HepG2 (cell line): ENCODE measurements around the gene DPCD. TPM values are rescaled to one million over a fixed set of nuclear protein-coding genes. Genes with fewer than 3 reads are reported as not detected.
A peak's percentile ranks its signal among the peaks of the same experiment; 100 is the strongest.

ENCODE experiments used
- ATAC-seq: fragments of 200-7000 bp; cut with Tn5 transposase; 3 replicates; pipeline ENCODE4 v1.9.1; 2020; ENCODE audit warnings: mild to moderate bottlenecking, moderate library complexity
- BruUV-seq: library from RNA; stranded (reverse); fragments of 400-500 nt; replicated peaks from 2 replicates; lab custom pipeline; 2021; lab: Mats Ljungman, UMichigan
- CTCF ChIA-PET: fragments of 300-600 bp; formaldehyde crosslinking; extraction: SDS; loops from one replicate; lab custom pipeline; 2021; ENCODE audit warnings: low total read pairs, inconsistent platforms, low intra/inter-chr PET ratio; lab: Yijun Ruan, JAX
- POLR2A ChIA-PET: fragments of 350-600 bp; sonication (Branson Sonifier 250); formaldehyde crosslinking; loops from one replicate; lab custom pipeline; 2020; ENCODE audit warnings: antibody characterized with exemption, inconsistent platforms; lab: Yijun Ruan, JAX
- DNase-seq: peaks from one replicate; pipeline ENCODE4 v3.0.0-alpha.2; 2015; ENCODE audit warnings: low spot score
- FAIRE-seq: peaks from 3 replicates; lab custom pipeline; 2011; peaks lifted over from hg19 to GRCh38; lab: Jason Lieb, UNC
- H2AFZ ChIP-seq: one replicate; pipeline ENCODE4 v1.6.1; 2011; ENCODE audit warnings: low read length, inconsistent platforms
- H3K27ac ChIP-seq: fragments of 300-600 bp; 3 replicates; pipeline ENCODE4 v1.8.0; 2011; ENCODE audit warnings: mixed run types, mild to moderate bottlenecking, mixed read lengths, low read length, inconsistent platforms; ENCODE audit not compliant: insufficient read depth; ENCODE audit errors: extremely low read length
- H3K27me3 ChIP-seq, 2 experiments: fragments of 200-600 bp in 1 of 2; 2 replicates in 1 of 2; 3 replicates in 1 of 2; pipeline versions ENCODE4 v1.6.0 to v1.8.0; 2011; ENCODE audit warnings: low read length in 2 of 2, mild to moderate bottlenecking in 2 of 2, moderate library complexity in 2 of 2, inconsistent platforms in 1 of 2; ENCODE audit not compliant: insufficient read depth in 2 of 2, control insufficient read depth in 1 of 2
- H3K36me3 ChIP-seq, 2 experiments: fragments of 200-600 bp in 1 of 2; replicated peaks in 1 of 2; 2 replicates in 1 of 2; 3 replicates in 1 of 2; pipeline versions ENCODE4 v1.5.1 to v1.8.0; 2011; ENCODE audit warnings: low read length in 2 of 2, inconsistent platforms in 1 of 2; ENCODE audit not compliant: insufficient read depth in 2 of 2, control insufficient read depth in 1 of 2
- H3K4me1 ChIP-seq: 2 replicates; pipeline ENCODE4 v1.5.1; 2012; ENCODE audit warnings: low read length, inconsistent platforms; ENCODE audit not compliant: insufficient read depth
- H3K4me2 ChIP-seq: 2 replicates; pipeline ENCODE4 v1.6.0; 2011; ENCODE audit warnings: low read depth, low read length, inconsistent platforms
- H3K4me3 ChIP-seq, 3 experiments: fragments of 200-600 bp in 1 of 3; sonication (generic), shearing (Covaris generic) in 1 of 3; replicated peaks in 1 of 3; 2 replicates each; pipeline ENCODE4 v1.5.1; 2011 to 2016; ENCODE audit warnings: low read length in 3 of 3, inconsistent platforms in 2 of 3, low read depth in 2 of 3, mild to moderate bottlenecking in 2 of 3, control low read depth in 1 of 3, mixed read lengths in 1 of 3; ENCODE audit not compliant: insufficient read depth in 1 of 3
- H3K79me2 ChIP-seq: one replicate; pipeline ENCODE4 v1.6.1; 2011; ENCODE audit warnings: low read length, inconsistent platforms; ENCODE audit not compliant: insufficient read depth
- H3K9ac ChIP-seq: 2 replicates; pipeline ENCODE4 v1.6.0; 2011; ENCODE audit warnings: mild to moderate bottlenecking, low read depth, low read length, inconsistent platforms; ENCODE audit not compliant: insufficient read depth
- H3K9me3 ChIP-seq: 2 replicates; pipeline ENCODE4 v1.5.1; 2012; ENCODE audit warnings: mild to moderate bottlenecking, low read length
- H4K20me1 ChIP-seq: 2 replicates; pipeline ENCODE4 v1.6.0; 2011; ENCODE audit warnings: inconsistent platforms, mild to moderate bottlenecking, low read length, moderate library complexity; ENCODE audit not compliant: insufficient read depth
- CENPT ChIP-seq: sonication (generic); formaldehyde crosslinking; IDR thresholded peaks from 2 replicates; pipeline ENCODE4 v1.8.0; 2022; ENCODE audit warnings: low read depth, mild to moderate bottlenecking, moderate library complexity, missing genetic modification reagents
- HNF4G ChIP-seq, 2 experiments: sonication (generic) in 1 of 2; formaldehyde crosslinking in 1 of 2; IDR thresholded peaks; 2 replicates each; pipeline versions ENCODE4 v1.4.0 to v1.6.1; 2011 to 2020; ENCODE audit warnings: borderline replicate concordance in 2 of 2, low read depth in 2 of 2, mild to moderate bottlenecking in 2 of 2, low read length in 1 of 2, missing genetic modification reagents in 1 of 2, moderate library complexity in 1 of 2
- KLF9 ChIP-seq: IDR thresholded peaks from 2 replicates; pipeline ENCODE4 v1.6.1; 2016; ENCODE audit warnings: low read depth
- LBX2 ChIP-seq: sonication (generic); formaldehyde crosslinking; IDR thresholded peaks from 2 replicates; pipeline ENCODE4 v1.5.0; 2020; ENCODE audit warnings: missing genetic modification reagents, mild to moderate bottlenecking, borderline replicate concordance
- MAFK ChIP-seq, 2 experiments: IDR thresholded peaks in 1 of 2; conservative IDR thresholded peaks in 1 of 2; 2 replicates each; pipeline ENCODE4 v1.6.1; 2011; ENCODE audit warnings: improper control_type of control experiment in 2 of 2, low read length in 2 of 2
- MBNL3 ChIP-seq: fragments of 250-450 bp; sonication (Bioruptor Pico); conservative IDR thresholded peaks from 2 replicates; pipeline ENCODE4 v1.8.0; 2022; ENCODE audit warnings: mild to moderate bottlenecking, inconsistent platforms
- NFKB2 ChIP-seq: sonication (generic); formaldehyde crosslinking; IDR thresholded peaks from 2 replicates; pipeline ENCODE4 v1.4.0; 2020; ENCODE audit warnings: missing genetic modification reagents, borderline replicate concordance
- NR2F1 ChIP-seq, 2 experiments: fragments of 450-650 bp in 1 of 2; formaldehyde crosslinking in 1 of 2; IDR thresholded peaks; 2 replicates each; pipeline versions ENCODE4 v1.5.0 to v1.6.1; 2016 to 2020; ENCODE audit warnings: mild to moderate bottlenecking in 1 of 2, missing compliant biosample characterization in 1 of 2, missing genetic modification reagents in 1 of 2, moderate library complexity in 1 of 2
- TBX3 ChIP-seq: fragments of 450-650 bp; IDR thresholded peaks from 2 replicates; pipeline ENCODE4 v1.6.1; 2017; ENCODE audit warnings: antibody characterized with exemption, mild to moderate bottlenecking, inconsistent platforms, borderline replicate concordance
- TFDP2 ChIP-seq: sonication (generic); formaldehyde crosslinking; IDR thresholded peaks from 2 replicates; pipeline ENCODE4 v1.4.0; 2020; ENCODE audit warnings: missing genetic modification reagents
- ZBTB42 ChIP-seq: sonication (generic); formaldehyde crosslinking; IDR thresholded peaks from 2 replicates; pipeline ENCODE4 v1.5.0; 2020; ENCODE audit warnings: mild to moderate bottlenecking, missing genetic modification reagents
- ZNF609 ChIP-seq: sonication (generic); formaldehyde crosslinking; IDR thresholded peaks from 2 replicates; pipeline ENCODE4 v1.4.0; 2020; ENCODE audit warnings: mild to moderate bottlenecking, missing genetic modification reagents, borderline replicate concordance
- WGBS: methylation state at CpG from one replicate; pipeline ENCODE4 v1.1.6; 2017; ENCODE audit warnings: low lambda C conversion rate; 5-methylcytosine and 5-hydroxymethylcytosine counted together
- in situ Hi-C: cut with HindIII; loops from 2 replicates; pipeline ENCODE4 v1.10.0; 2017; ENCODE audit warnings: low pct_unique_long_range_greater_than_20kb; ENCODE audit not compliant: extremely low pct_ligation_motif_present
- intact Hi-C: fragments of 100-400 bp; cut with micrococcal nuclease; formaldehyde crosslinking; loops from one replicate; pipeline ENCODE4 v1.10.0; 2022; ENCODE audit not compliant: unreplicated experiment
- polyA plus RNA-seq, 8 experiments: library from polyadenylated mRNA; depleted of rRNA in 3 of 8; stranded (reverse) in 7 of 8; unstranded in 1 of 8; fragments of >200 nt; fragmentation: Illumina TruSeq in 4 of 8; extraction: Trizol in 4 of 8; gene quantifications; 2 replicates each; pipeline versions ENCODE4 v1.2.1 to v1.2.3, GENCODE V29; 2011 to 2016; ENCODE audit warnings: low read depth in 4 of 8, missing spikeins in 1 of 8, mixed read lengths in 1 of 8; ENCODE audit not compliant: insufficient read depth in 1 of 8
- total RNA-seq, 5 experiments: library from RNA; depleted of rRNA; stranded (reverse); fragments of >200 nt; fragmentation: Illumina TruSeq; extraction: Trizol; gene quantifications; 2 replicates each; pipeline ENCODE4 v1.2.3, GENCODE V29; 2016; ENCODE audit warnings: low read depth in 1 of 5

Gene DPCD
- total and polyA plus RNA-seq, 2 of the 13 experiments (the other 11 are each of a cell fraction or from before 2014, with no cell fraction given), result 25.2 to 27.0 TPM

GRCh38 chr10:101613646-101614045 lies 25.5 kb downstream of the DPCD start (continued):
- TF ChIP-seq TFDP2 (CRISPR knock-in tag) (no peak), NR2F1 (CRISPR knock-in tag; IDR thresholded peaks at IDR 0.05) (no peak), ZBTB42 (CRISPR knock-in tag) (no peak), KLF9 (CRISPR knock-in tag) (no peak), HNF4G (IDR thresholded peaks at IDR 0.05; ENCODE audit: borderline replicate concordance, low read depth, low read length) (no peak), HNF4G (CRISPR knock-in tag; IDR thresholded peaks at IDR 0.05; ENCODE audit: borderline replicate concordance, low read depth) (no peak), TBX3 (no peak), CENPT (CRISPR knock-in tag) (no peak), MBNL3 (CRISPR knock-in tag) (no peak)

- FAIRE-seq (no peak), DNase-seq (no peak), ATAC-seq (no peak)
- H3K36me3 ChIP-seq, result peaks cover 13 to 25% of the 10 kb centered on the region in 2 experiments
- no peak overlapping the region for H3K9ac ChIP-seq
- no peaks in the 10 kb centered on the region for H3K79me2 ChIP-seq
- no peak for TF ChIP-seq LBX2 (CRISPR knock-in tag)
- TF ChIP-seq NFKB2 (CRISPR knock-in tag), result no peak
- TF ChIP-seq MAFK (conservative IDR thresholded peaks at IDR 0.05 in 1 of 2, IDR thresholded peaks at IDR 0.05 in 1 of 2; ENCODE audit: low read length in 2 of 2), result peak; percentile 26 to 55; a peak in 2 of 4 replicates
- no peak for TF ChIP-seq ZNF609 (CRISPR knock-in tag)
- intact Hi-C loops, result no loop called here
- H3K4me3 ChIP-seq, result no peak overlapping the region
- ChIA-PET POLR2A (no interaction called here), CTCF (no interaction called here)
- no peak overlapping the region for H3K4me2 ChIP-seq
- BruUV-seq, result no TSS peak
- no peak overlapping the region for H2AFZ ChIP-seq
- H3K27ac ChIP-seq, result no peak overlapping the region
- no peaks in the 10 kb centered on the region for H4K20me1 ChIP-seq
- H3K27me3 ChIP-seq, result no peaks in the 10 kb centered on the region
- no peaks in the 10 kb centered on the region for H3K9me3 ChIP-seq
- 90% methylated on average over 10 of the region's 13 CpGs for WGBS
- no peaks in the 10 kb centered on the region for H3K4me1 ChIP-seq
- in situ Hi-C loops, result no loop called here
These were observed 26.8 kb downstream of the DPCD start for GRCh38 chr10:101614663-101615524.
